Measurements from ENCODE around the gene ASB14.

DNA sequence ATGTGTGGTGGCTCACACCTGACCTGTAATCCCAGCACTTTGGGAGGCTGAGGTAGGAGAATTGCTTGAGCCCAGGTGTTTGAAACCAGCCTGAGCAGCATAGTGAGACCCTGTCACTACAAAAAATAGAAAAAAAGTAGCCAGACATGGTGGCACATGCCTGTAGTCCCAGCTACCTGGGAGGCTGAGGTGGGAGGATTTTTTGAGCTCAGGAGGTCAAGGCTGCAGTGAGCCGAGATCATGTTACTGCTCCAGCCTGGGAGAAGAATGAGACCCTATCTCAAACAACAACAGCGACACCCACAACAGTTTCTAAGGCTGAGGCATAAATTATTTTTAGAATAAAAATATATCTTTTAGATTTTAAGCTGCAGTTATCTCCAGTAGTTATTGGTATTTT is 58.7 kb downstream of the ASB14 start:
- TF ChIP-seq EZH2 (IDR thresholded peaks at IDR 0.05; ENCODE audit: insufficient read depth, poor library complexity, severe bottlenecking) (no peak), EZH2phosphoT487 (IDR thresholded peaks at IDR 0.05; ENCODE audit: insufficient read depth, low read depth) (no peak)
